ENCODE results near the gene ACTL6B.

ACTL6B gene

GRCh38 chr7:100599911-100600729, 56.1 kb downstream of the ACTL6B start:
- no peak for FAIRE-seq

DNA sequence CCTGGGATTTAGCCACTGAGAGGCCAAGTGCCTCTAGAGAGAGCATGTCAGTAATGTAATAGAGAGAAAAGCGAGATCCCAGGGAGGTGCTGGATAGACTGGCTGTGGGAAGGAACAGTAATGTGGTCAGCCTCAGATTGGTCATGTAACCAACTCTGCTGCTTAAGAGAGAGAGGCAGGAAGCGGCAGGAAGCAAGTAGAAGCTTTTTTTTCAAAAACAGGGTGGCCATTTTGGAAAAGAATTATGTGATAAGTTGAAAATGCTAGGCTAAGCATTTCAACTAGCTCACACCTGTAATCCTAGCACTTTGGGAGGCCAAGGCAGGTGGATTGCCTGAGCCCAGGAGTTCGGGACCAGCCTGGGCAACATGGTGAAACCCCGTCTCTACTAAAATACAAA, 57.8 kb downstream of the ACTL6B start:
- no peak for FAIRE-seq

DNA sequence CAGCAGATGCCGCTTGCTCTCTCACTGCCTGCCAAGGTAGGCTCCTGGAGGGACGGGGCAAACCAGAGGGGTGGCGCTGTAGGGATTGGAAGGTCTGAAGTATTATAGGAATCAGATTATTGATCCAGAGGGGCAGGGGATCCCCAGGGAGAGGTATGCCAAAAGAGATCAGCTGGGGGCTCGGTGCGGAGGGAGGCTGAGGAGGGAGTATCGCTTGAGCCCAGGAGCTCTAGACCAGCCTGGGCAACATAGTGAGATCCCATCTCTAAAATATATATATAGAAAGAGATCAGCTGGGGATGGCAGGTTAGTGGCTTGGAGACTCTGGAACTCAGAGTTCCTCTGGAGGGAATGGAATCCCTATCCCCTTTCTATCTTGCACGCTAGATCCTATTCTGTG, 61.1 kb downstream of the ACTL6B start:
- no peak for FAIRE-seq

Measured in colon (tissue), 2 donors.